NCI-H1092 treated with DMSO at 0.1 percent for 48 hours (cell line): ENCODE measurements around the gene TUBB6.

ENCODE experiments used
- DNase-seq: peaks from one replicate; lab custom pipeline; 2025; lab: John Stamatoyannopoulos, UW

Gene TUBB6

GRCh38 chr18:12314591-12315305 lies 6.7 kb downstream of the TUBB6 start:
- DNase-seq, result no peak

GRCh38 chr18:12315490-12315889 lies 7.4 kb downstream of the TUBB6 start:
- DNase-seq, result no peak

GRCh38 chr18:12315911-12316310 lies 7.9 kb downstream of the TUBB6 start:
- DNase-seq, result no peak

- DNase-seq, result no peak
These were observed 9.8 kb downstream of the TUBB6 start for GRCh38 chr18:12317664-12318333.

GRCh38 chr18:12318334-12318697 lies 10.3 kb downstream of the TUBB6 start:
- DNase-seq, result no peak

GRCh38 chr18:12318857-12319256 lies 10.8 kb downstream of the TUBB6 start:
- DNase-seq, result no peak

GRCh38 chr18:12321333-12321732 lies 13.3 kb downstream of the TUBB6 start:
- no peak for DNase-seq

- DNase-seq, result no peak
These were observed 17.1 kb downstream of the TUBB6 start for GRCh38 chr18:12324991-12325725.

- no peak for DNase-seq
These were observed 17.7 kb downstream of the TUBB6 start for GRCh38 chr18:12325726-12326245.

GRCh38 chr18:12326711-12327460 lies 18.8 kb downstream of the TUBB6 start:
- no peak for DNase-seq

GRCh38 chr18:12327510-12328178 lies 19.6 kb downstream of the TUBB6 start:
- DNase-seq, result peak; percentile 11

GRCh38 chr18:12328179-12328823 lies 20.3 kb downstream of the TUBB6 start:
- DNase-seq, result no peak

- no peak for DNase-seq
These were observed 21.2 kb downstream of the TUBB6 start for GRCh38 chr18:12329125-12329698.

- no peak for DNase-seq
These were observed 22.7 kb downstream of the TUBB6 start for GRCh38 chr18:12330766-12331165.

- DNase-seq, result no peak
These were observed 25.7 kb downstream of the TUBB6 start for GRCh38 chr18:12333506-12334290.

- DNase-seq, result no peak
These were observed 26.3 kb downstream of the TUBB6 start for GRCh38 chr18:12334366-12334808.

GRCh38 chr18:12334863-12335262 lies 26.8 kb downstream of the TUBB6 start:
- no peak for DNase-seq

GRCh38 chr18:12335503-12335902 lies 27.5 kb downstream of the TUBB6 start:
- DNase-seq, result no peak

GRCh38 chr18:12336171-12336613 lies 28.2 kb downstream of the TUBB6 start:
- no peak for DNase-seq

GRCh38 chr18:12336887-12337286 lies 28.8 kb downstream of the TUBB6 start:
- DNase-seq, result no peak
